Measurements from ENCODE around the gene CIZ1. TPM values are rescaled to one million over a fixed set of nuclear protein-coding genes. Genes with fewer than 3 reads are reported as not detected.
A peak's percentile ranks its signal among the peaks of the same experiment; 100 is the strongest.

Gene CIZ1
- total and polyA plus RNA-seq, 3 experiments from 2014 or later, result 35.2 to 125 (median 114) TPM

DNA sequence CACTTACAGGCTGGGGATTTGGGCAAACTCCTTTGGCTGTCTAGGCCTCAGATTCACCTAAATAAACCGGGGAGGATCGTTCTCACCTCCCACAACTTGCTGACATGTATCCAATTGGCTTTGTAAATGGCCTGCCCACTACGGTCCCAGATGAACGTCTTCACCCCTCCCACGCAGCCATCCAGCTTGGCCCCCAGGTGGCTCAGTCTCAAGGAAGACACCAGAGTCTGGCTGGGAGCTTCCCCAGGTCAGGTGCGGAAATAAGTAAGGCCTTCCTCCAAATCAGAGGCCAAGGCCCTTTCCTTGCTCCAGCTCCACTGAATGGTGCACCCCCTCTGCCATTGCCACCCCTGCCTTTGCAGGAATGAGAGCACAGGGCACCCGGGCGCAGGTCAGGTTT, 11.4 kb downstream of the CIZ1 start:
- no peak for DNase-seq
- no peaks in the 10 kb centered on the region for H3K27me3 ChIP-seq (ENCODE audit: insufficient read depth, low read length, poor library complexity, severe bottlenecking)
- H3K4me3 Mint-ChIP-seq, result no peak overlapping the region
- ChIA-PET CTCF (no interaction called here), POLR2A (no interaction called here)
- no peaks in the 10 kb centered on the region for H3K4me1 ChIP-seq (ENCODE audit: insufficient read depth, low read length)
- H3K27ac Mint-ChIP-seq, result no peak overlapping the region
- H3K36me3 Mint-ChIP-seq, result peaks cover 6 to 77% (median 7%) of the 10 kb centered on the region in 3 donors
- no peak overlapping the region for H3K27ac ChIP-seq (ENCODE audit: low read depth, low read length)
- H3K4me1 Mint-ChIP-seq, result peaks cover 0 to 4% (median 1%) of the 10 kb centered on the region in 3 donors
- no peak overlapping the region for H3K4me3 ChIP-seq (ENCODE audit: low read length)
- no peaks in the 10 kb centered on the region for H3K9me3 ChIP-seq (ENCODE audit: low read length)
- peaks cover 0 to 4% (median 0%) of the 10 kb centered on the region in 5 donors for H3K9me3 Mint-ChIP-seq
- H3K27me3 Mint-ChIP-seq, result no peaks in the 10 kb centered on the region
- H3K36me3 ChIP-seq (ENCODE audit: insufficient read depth, low read length), result peaks cover 50% of the 10 kb centered on the region

DNA sequence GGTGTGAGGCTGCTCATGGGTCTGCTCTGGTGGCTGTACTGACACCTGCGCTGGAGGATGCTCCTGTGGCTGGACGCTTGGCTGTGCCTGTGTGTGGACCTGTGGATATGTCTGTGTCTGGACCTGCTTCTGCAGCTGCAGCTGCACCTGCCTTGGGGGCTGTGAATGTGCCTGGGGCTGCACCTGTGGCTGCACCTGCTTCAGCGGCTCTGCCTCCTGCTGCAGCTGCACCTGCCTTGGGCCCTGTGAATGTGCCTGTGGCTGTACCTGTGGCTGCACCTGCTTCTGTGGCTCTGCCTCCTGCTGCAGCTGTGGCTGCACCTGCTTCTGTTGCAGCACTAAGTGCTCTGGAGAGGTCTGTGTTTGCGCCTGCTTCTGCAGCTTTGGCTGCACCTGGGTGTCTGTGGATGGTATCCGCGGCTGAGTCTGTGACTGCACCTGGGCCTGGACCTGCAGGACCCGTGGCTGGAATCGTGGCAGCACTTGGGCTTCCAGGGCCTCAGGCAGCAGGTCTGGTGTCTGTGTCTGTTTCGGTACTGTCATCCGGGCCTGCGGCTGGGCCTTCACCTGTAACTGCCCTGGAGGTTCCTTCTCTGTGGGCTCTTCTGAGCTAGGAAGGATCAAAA, 12.5 kb downstream of the CIZ1 start:
- POLR2A ChIA-PET, result no interaction called here
- CTCF ChIA-PET, result no interaction called here
- Histone ChIP-seq H3K4me3 (ENCODE audit: low read length) (no peak overlapping the region), H3K36me3 (ENCODE audit: insufficient read depth, low read length) (peaks cover 50% of the 10 kb centered on the region), H3K27me3 (ENCODE audit: insufficient read depth, low read length, poor library complexity, severe bottlenecking) (no peaks in the 10 kb centered on the region), H3K9me3 (ENCODE audit: low read length) (no peaks in the 10 kb centered on the region), H3K4me1 (ENCODE audit: insufficient read depth, low read length) (no peaks in the 10 kb centered on the region), H3K27ac (ENCODE audit: low read depth, low read length) (no peak overlapping the region)
- Mint-ChIP-seq H3K9me3 (peaks cover 0 to 4% (median 0%) of the 10 kb centered on the region in 5 donors), H3K27ac (no peak overlapping the region), H3K36me3 (peaks cover 7 to 81% (median 10%) of the 10 kb centered on the region in 3 donors), H3K4me3 (no peak overlapping the region), H3K27me3 (no peaks in the 10 kb centered on the region), H3K4me1 (peaks cover 0 to under 1% (median 0%) of the 10 kb centered on the region in 3 donors)
- no peak for DNase-seq

DNA sequence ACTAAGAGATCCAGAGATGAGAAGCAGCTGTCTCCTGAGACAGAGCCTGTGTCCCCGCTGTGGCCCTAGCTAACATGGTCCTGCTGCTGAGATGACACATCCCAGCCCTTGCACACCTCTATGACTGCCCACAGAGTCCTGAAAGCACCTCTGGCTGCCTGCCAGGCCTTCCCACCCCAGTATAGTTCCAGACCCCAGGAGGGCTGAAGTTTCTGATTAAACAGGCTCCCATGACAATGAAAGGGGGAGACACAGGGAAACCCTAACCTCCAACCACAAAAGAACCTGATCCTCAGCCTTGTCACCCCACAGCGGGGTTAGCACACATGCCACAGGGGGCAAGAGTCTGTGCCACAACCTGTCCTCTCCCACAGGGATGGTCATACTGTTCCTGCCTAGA, 15.6 kb downstream of the CIZ1 start:
- Histone ChIP-seq H3K4me1 (ENCODE audit: insufficient read depth, low read length) (no peaks in the 10 kb centered on the region), H3K36me3 (ENCODE audit: insufficient read depth, low read length) (peaks cover 38% of the 10 kb centered on the region), H3K9me3 (ENCODE audit: low read length) (no peaks in the 10 kb centered on the region), H3K27me3 (ENCODE audit: insufficient read depth, low read length, poor library complexity, severe bottlenecking) (no peaks in the 10 kb centered on the region), H3K27ac (ENCODE audit: low read depth, low read length) (no peak overlapping the region), H3K4me3 (ENCODE audit: low read length) (no peak overlapping the region)
- Mint-ChIP-seq H3K27ac (peak overlapping the region in 5 of 8 donors; percentile 26 to 57 (median 55)), H3K4me1 (no peaks in the 10 kb centered on the region), H3K27me3 (no peaks in the 10 kb centered on the region), H3K4me3 (no peak overlapping the region), H3K9me3 (peaks cover 0 to 4% (median 0%) of the 10 kb centered on the region in 5 donors), H3K36me3 (peaks cover 7 to 68% (median 10%) of the 10 kb centered on the region in 3 donors)
- POLR2A ChIA-PET, result no interaction called here
- DNase-seq, result no peak
- CTCF ChIA-PET, result interaction anchor here (1.9 kb wide), 1 partner anchor 15 kb away, joined by 6 read pairs; no protein-coding TSS in a partner anchor

DNA sequence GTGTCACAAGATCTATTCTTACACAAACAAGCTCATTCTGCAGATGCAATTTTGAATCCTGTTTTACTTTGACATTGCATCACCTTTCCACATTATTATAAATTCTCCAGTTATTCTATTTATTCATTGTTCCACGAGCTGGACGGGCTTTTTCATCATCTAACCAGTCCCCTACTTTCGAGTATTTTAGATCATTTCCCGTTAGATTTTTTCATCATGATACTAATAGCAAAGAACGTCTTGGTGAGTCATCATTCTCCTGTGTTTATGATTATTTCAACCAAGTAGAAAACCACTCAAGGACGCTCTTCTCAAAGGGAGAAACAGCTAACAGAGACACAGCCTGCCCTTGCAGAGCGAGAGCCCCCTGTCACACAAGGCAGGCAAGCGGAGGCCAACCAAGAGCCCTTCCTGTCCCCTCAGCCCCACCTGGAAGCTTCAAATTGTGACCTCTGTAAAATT, 16.2 kb downstream of the CIZ1 start:
- peaks cover 34% of the 10 kb centered on the region for H3K36me3 ChIP-seq (ENCODE audit: insufficient read depth, low read length)
- H3K9me3 Mint-ChIP-seq, result peaks cover 0 to 4% (median 0%) of the 10 kb centered on the region in 5 donors
- no peak overlapping the region for H3K4me3 Mint-ChIP-seq
- no peak overlapping the region for H3K4me3 ChIP-seq (ENCODE audit: low read length)
- H3K36me3 Mint-ChIP-seq, result peaks cover 6 to 67% (median 11%) of the 10 kb centered on the region in 3 donors
- no peaks in the 10 kb centered on the region for H3K4me1 ChIP-seq (ENCODE audit: insufficient read depth, low read length)
- H3K27me3 Mint-ChIP-seq, result no peaks in the 10 kb centered on the region
- no peak for DNase-seq
- H3K9me3 ChIP-seq (ENCODE audit: low read length), result no peaks in the 10 kb centered on the region
- H3K27ac Mint-ChIP-seq, result no peak overlapping the region
- no peak overlapping the region for H3K27ac ChIP-seq (ENCODE audit: low read depth, low read length)
- no peaks in the 10 kb centered on the region for H3K4me1 Mint-ChIP-seq
- POLR2A ChIA-PET, result no interaction called here
- CTCF ChIA-PET, result interaction anchor here (1.9 kb wide), 1 partner anchor 16 kb away, joined by 6 read pairs; no protein-coding TSS in a partner anchor
- no peaks in the 10 kb centered on the region for H3K27me3 ChIP-seq (ENCODE audit: insufficient read depth, low read length, poor library complexity, severe bottlenecking)

DNA sequence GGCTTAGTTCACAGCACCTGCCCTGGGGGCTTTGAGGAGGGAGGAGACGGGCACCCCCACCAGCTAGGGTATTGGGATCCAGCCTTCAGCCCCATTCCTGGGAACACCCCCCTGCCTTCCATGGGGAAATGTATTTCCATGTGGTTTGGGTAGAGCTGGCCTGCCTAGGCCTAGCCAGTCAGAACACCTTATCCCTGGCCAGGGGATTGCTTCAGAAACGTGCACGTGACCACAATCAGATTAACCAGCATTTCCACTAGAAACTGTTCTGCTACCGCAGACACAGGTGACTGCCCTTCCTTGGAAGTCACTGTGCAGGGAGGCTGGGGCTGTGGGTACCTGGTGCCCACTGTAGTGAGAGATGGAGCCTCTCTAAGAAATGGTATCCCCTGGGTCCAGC, 17.3 kb downstream of the CIZ1 start:
- H3K36me3 ChIP-seq (ENCODE audit: insufficient read depth, low read length), result peaks cover 37% of the 10 kb centered on the region

DNA sequence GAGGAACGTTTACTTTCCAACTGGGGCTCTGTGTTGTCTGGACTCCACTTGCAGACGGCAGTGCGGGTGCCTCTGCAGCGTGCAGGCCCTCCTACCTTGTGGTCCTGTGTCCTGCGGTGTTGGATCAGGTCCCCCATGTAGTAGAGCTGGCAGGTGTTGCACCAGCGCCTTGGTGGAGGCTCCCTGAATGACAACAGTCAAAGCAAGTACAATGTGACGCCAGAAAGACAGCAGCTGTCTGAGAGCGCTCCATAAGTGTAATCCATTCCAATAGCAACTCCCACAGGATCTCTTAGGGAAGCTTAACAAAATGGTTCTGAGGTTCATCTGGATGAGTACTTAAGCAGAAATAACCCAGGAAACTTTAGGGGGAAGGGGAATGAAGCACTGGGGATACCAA, 21.4 kb downstream of the CIZ1 start:
- H3K4me3 ChIP-seq (ENCODE audit: low read length), result no peak overlapping the region
- H3K27ac ChIP-seq (ENCODE audit: low read depth, low read length), result no peak overlapping the region
- H3K27me3 ChIP-seq (ENCODE audit: insufficient read depth, low read length, poor library complexity, severe bottlenecking), result no peaks in the 10 kb centered on the region
- Mint-ChIP-seq H3K27me3 (peaks cover 0 to 2% of the 10 kb centered on the region in 2 donors), H3K36me3 (peaks cover 0 to 62% (median 16%) of the 10 kb centered on the region in 3 donors), H3K4me3 (no peak overlapping the region), H3K27ac (peak overlapping the region in 1 of 8 donors; percentile 17), H3K4me1 (peaks cover 0 to 3% (median 0%) of the 10 kb centered on the region in 3 donors), H3K9me3 (no peaks in the 10 kb centered on the region)
- peaks cover 32% of the 10 kb centered on the region for H3K36me3 ChIP-seq (ENCODE audit: insufficient read depth, low read length)
- no peaks in the 10 kb centered on the region for H3K4me1 ChIP-seq (ENCODE audit: insufficient read depth, low read length)
- ChIA-PET CTCF (no interaction called here), POLR2A (interaction anchor here (0.6 kb wide), 1 partner anchor 27 kb away, joined by 3 read pairs; no protein-coding TSS in a partner anchor)
- DNase-seq, result no peak
- H3K9me3 ChIP-seq (ENCODE audit: low read length), result no peaks in the 10 kb centered on the region

More for the DNA sequence above, 17.3 kb downstream of the CIZ1 start:
- DNase-seq, result no peak
- H3K27me3 ChIP-seq (ENCODE audit: insufficient read depth, low read length, poor library complexity, severe bottlenecking), result no peaks in the 10 kb centered on the region
- H3K27ac ChIP-seq (ENCODE audit: low read depth, low read length), result no peak overlapping the region
- H3K4me3 ChIP-seq (ENCODE audit: low read length), result no peak overlapping the region
- POLR2A ChIA-PET, result no interaction called here
- H3K4me1 ChIP-seq (ENCODE audit: insufficient read depth, low read length), result no peaks in the 10 kb centered on the region
- Mint-ChIP-seq H3K36me3 (peaks cover 0 to 67% (median 15%) of the 10 kb centered on the region in 3 donors), H3K27me3 (no peaks in the 10 kb centered on the region), H3K27ac (peak overlapping the region in 2 of 8 donors; percentile 43 to 76), H3K9me3 (peaks cover 0 to 2% (median 0%) of the 10 kb centered on the region in 5 donors), H3K4me3 (no peak overlapping the region), H3K4me1 (no peaks in the 10 kb centered on the region)
- CTCF ChIA-PET, result interaction anchor here (1.9 kb wide), 1 partner anchor 17 kb away, joined by 6 read pairs; no protein-coding TSS in a partner anchor
- no peaks in the 10 kb centered on the region for H3K9me3 ChIP-seq (ENCODE audit: low read length)

DNA sequence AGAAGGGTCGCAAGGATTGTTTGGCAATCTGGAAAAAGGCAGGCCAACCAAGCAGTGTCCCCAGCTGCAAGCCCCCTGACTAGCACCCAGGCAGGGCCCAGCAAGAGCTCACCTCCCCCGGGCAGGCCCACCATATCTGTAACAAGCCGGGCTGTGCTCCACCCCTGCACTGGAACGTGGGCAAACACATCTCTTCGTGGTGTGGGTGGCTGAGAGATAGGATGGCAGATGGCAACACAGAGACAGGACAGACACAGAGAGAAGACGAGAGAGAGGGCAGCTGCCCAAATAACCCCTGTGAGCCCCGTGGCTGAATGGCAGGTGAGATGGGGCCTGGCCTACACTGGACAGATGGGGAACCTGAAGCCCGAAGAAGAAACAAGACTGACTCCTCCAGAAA, 21.9 kb downstream of the CIZ1 start:
- Histone ChIP-seq H3K36me3 (ENCODE audit: insufficient read depth, low read length) (peaks cover 32% of the 10 kb centered on the region), H3K27ac (ENCODE audit: low read depth, low read length) (no peak overlapping the region), H3K27me3 (ENCODE audit: insufficient read depth, low read length, poor library complexity, severe bottlenecking) (no peaks in the 10 kb centered on the region), H3K9me3 (ENCODE audit: low read length) (no peaks in the 10 kb centered on the region), H3K4me3 (ENCODE audit: low read length) (no peak overlapping the region), H3K4me1 (ENCODE audit: insufficient read depth, low read length) (no peaks in the 10 kb centered on the region)
- peaks cover 0 to 63% (median 14%) of the 10 kb centered on the region in 3 donors for H3K36me3 Mint-ChIP-seq
- no peaks in the 10 kb centered on the region for H3K9me3 Mint-ChIP-seq
- H3K4me3 Mint-ChIP-seq, result no peak overlapping the region
- DNase-seq, result no peak
- peak overlapping the region in 1 of 8 donors; percentile 17 for H3K27ac Mint-ChIP-seq
- peaks cover 0 to 3% (median 0%) of the 10 kb centered on the region in 3 donors for H3K4me1 Mint-ChIP-seq
- H3K27me3 Mint-ChIP-seq, result peaks cover 0 to 2% of the 10 kb centered on the region in 2 donors
- POLR2A ChIA-PET, result no interaction called here
- CTCF ChIA-PET, result no interaction called here

DNA sequence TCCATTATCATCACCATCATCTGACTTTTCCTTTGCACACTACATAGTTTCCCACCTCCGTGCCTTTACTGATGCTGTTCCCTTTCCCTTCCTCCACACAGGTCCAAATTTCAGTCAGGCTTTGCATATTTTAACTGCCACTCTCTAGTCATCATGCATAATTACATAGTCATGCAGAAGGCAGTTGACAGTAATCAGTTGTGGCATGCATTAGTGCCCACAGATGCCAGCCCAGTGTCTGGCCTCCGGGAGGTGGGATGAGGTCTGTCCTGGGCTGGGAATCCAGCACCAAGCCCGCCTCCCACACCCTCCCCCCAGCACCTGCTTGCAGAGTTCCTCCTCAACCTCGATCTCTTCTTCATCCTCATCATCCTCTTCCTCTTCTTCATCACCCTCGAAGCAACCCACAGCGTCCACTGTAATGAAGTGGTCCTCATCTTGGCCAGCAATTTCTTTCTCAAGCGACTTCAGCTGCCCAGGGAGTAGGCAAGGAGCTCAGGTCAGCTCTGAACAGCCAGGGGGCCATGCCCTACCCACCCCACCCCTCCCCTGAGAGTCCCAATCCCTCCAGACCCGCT, 22.6 kb downstream of the CIZ1 start:
- Histone ChIP-seq H3K27me3 (ENCODE audit: insufficient read depth, low read length, poor library complexity, severe bottlenecking) (no peaks in the 10 kb centered on the region), H3K4me3 (ENCODE audit: low read length) (no peak overlapping the region), H3K27ac (ENCODE audit: low read depth, low read length) (no peak overlapping the region), H3K4me1 (ENCODE audit: insufficient read depth, low read length) (no peaks in the 10 kb centered on the region), H3K9me3 (ENCODE audit: low read length) (no peaks in the 10 kb centered on the region), H3K36me3 (ENCODE audit: insufficient read depth, low read length) (peaks cover 32% of the 10 kb centered on the region)
- peaks cover 0 to 2% of the 10 kb centered on the region in 2 donors for H3K27me3 Mint-ChIP-seq
- H3K4me3 Mint-ChIP-seq, result no peak overlapping the region
- H3K27ac Mint-ChIP-seq, result peak overlapping the region in 1 of 8 donors; percentile 52
- H3K36me3 Mint-ChIP-seq, result peaks cover 0 to 65% (median 13%) of the 10 kb centered on the region in 3 donors
- POLR2A ChIA-PET, result no interaction called here
- H3K4me1 Mint-ChIP-seq, result peaks cover 0 to 3% (median 0%) of the 10 kb centered on the region in 3 donors
- no peak for DNase-seq
- CTCF ChIA-PET, result no interaction called here
- H3K9me3 Mint-ChIP-seq, result no peaks in the 10 kb centered on the region
